WERI-Rb-1 (cell line): ENCODE measurements around the gene CEND1.

Experiments used
- DNase-seq: peaks from one replicate; pipeline ENCODE4 v3.0.0-alpha.2; 2020
- H3K27ac ChIP-seq: fragments of 250-450 bp; sonication (Bioruptor Pico); 2 replicates; pipeline ENCODE4 v1.5.1; 2020; ENCODE audit warnings: mild to moderate bottlenecking, moderate library complexity
- H3K27me3 ChIP-seq: fragments of 250-450 bp; sonication (Bioruptor Pico); 2 replicates; pipeline ENCODE4 v1.5.1; 2021; ENCODE audit warnings: mild to moderate bottlenecking, low read depth, moderate library complexity; ENCODE audit not compliant: insufficient read depth, severe bottlenecking
- H3K36me3 ChIP-seq: fragments of 250-450 bp; sonication (Bioruptor Pico); 2 replicates; pipeline ENCODE4 v1.5.1; 2020; ENCODE audit warnings: mild to moderate bottlenecking, moderate library complexity
- H3K4me3 ChIP-seq: 2 replicates; pipeline ENCODE4 v1.5.1; 2011; ENCODE audit warnings: low read depth, mild to moderate bottlenecking, control low read depth, low read length
- H3K9me3 ChIP-seq: fragments of 250-450 bp; sonication (Bioruptor Pico); 2 replicates; pipeline ENCODE4 v1.5.1; 2021; ENCODE audit warnings: mild to moderate bottlenecking, moderate library complexity; ENCODE audit not compliant: severe bottlenecking
- CTCF ChIP-seq: IDR thresholded peaks from 2 replicates; pipeline ENCODE4 v1.5.1; 2011; ENCODE audit warnings: low read depth, mild to moderate bottlenecking, control low read depth, inconsistent platforms, low read length

Gene CEND1

GRCh38 chr11:801097-801780 lies 11.3 kb upstream of the CEND1 start:
- H3K27ac ChIP-seq, result no peak overlapping the region
- H3K4me3 ChIP-seq, result no peak overlapping the region
- TF ChIP-seq CTCF, result no peak
- DNase-seq, result no peak
- peaks cover 54% of the 10 kb centered on the region for H3K36me3 ChIP-seq
- no peaks in the 10 kb centered on the region for H3K9me3 ChIP-seq
- H3K27me3 ChIP-seq, result no peaks in the 10 kb centered on the region

- H3K27ac ChIP-seq, result no peak overlapping the region
- H3K36me3 ChIP-seq, result peaks cover 54% of the 10 kb centered on the region
These were observed 10.6 kb upstream of the CEND1 start for GRCh38 chr11:800473-800872.

GRCh38 chr11:799641-800316 lies 9.9 kb upstream of the CEND1 start:
- Histone ChIP-seq H3K27me3 (no peaks in the 10 kb centered on the region), H3K27ac (no peak overlapping the region), H3K9me3 (no peaks in the 10 kb centered on the region), H3K4me3 (no peak overlapping the region), H3K36me3 (peaks cover 54% of the 10 kb centered on the region)
- DNase-seq, result no peak
- no peak for TF ChIP-seq CTCF

More at GRCh38 chr11:800473-800872, 10.6 kb upstream of the CEND1 start:
- Histone ChIP-seq H3K9me3 (no peaks in the 10 kb centered on the region), H3K27me3 (no peaks in the 10 kb centered on the region), H3K4me3 (no peak overlapping the region)
- no peak for DNase-seq
- TF ChIP-seq CTCF, result no peak

GRCh38 chr11:798093-798713 lies 8.3 kb upstream of the CEND1 start, which contains the start of gene SLC25A22:
SLC25A22 (minus strand) TSS chr11:798281; CDS start chr11:795006, 3,275 bp downstream.
- peak within 1 kb of the TSS; percentile 68 for H3K4me3 ChIP-seq
- no peaks in the 10 kb centered on the region for H3K9me3 ChIP-seq
- H3K27me3 ChIP-seq, result no peaks in the 10 kb centered on the region
- DNase-seq, result peak; percentile 76
- TF ChIP-seq CTCF, result peak; percentile 87
- H3K36me3 ChIP-seq, result peaks cover 56% of the 10 kb centered on the region
- peak within 1 kb of the TSS; percentile 97 for H3K27ac ChIP-seq

GRCh38 chr11:797296-798092 lies 7.6 kb upstream of the CEND1 start:
- Histone ChIP-seq H3K36me3 (peaks cover 54% of the 10 kb centered on the region), H3K4me3 (peak overlapping the region; percentile 68), H3K9me3 (no peaks in the 10 kb centered on the region), H3K27me3 (no peaks in the 10 kb centered on the region), H3K27ac (peak overlapping the region; percentile 97)
- DNase-seq, result peak; percentile 95
- TF ChIP-seq CTCF, result no peak
